GM18499 (cell line): ENCODE results near the gene ADNP2.

ENCODE experiments used
- ATAC-seq: cut with Tn5 transposase; IDR thresholded peaks from one replicate; pipeline ENCODE4 v1.9.1; 2021; ENCODE audit warnings: moderate number of reproducible peaks; ENCODE audit not compliant: insufficient read depth, unreplicated experiment

ADNP2 gene

DNA sequence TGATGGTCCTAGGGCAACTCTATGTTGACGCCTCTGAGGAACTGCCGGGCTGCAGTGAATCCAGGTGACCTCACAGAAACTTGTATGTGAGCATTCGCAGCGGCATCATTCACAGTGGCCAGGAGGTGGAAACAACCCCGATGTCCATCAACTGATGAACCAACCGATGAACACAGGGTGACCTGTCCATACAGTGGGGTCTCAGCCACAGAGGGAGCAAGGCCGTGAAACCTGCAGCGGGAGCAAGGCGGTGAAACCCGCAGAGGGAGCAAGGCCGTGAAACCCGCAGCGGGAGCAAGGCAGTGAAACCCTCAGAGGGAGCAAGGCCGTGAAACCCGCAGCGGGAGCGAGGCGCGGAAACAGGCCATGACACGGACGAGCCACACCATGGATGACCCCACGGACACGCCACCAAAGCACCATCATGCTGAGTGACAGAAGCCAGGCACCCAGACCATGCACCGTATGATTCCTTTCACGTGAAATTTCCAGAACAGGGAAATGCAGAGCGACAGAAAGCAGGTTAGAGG lies 75.2 kb downstream of the ADNP2 start:
- ATAC-seq = no peak

DNA sequence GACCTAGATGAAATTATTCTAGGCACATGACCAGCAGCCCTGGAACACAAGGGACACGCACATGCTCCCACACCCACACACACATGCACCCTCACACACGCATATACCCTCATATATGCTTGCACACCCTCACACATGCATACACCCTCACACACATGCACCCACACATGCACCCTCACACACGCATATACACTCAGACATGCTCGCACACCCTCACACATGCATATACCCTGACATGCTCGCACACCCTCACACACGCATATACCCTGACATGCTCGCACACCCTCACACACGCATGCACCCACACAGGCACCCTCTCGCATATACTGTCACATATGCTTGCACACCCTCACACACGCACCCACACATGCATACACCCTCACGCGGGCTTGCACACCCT lies 76.5 kb downstream of the ADNP2 start:
- ATAC-seq = no peak

DNA sequence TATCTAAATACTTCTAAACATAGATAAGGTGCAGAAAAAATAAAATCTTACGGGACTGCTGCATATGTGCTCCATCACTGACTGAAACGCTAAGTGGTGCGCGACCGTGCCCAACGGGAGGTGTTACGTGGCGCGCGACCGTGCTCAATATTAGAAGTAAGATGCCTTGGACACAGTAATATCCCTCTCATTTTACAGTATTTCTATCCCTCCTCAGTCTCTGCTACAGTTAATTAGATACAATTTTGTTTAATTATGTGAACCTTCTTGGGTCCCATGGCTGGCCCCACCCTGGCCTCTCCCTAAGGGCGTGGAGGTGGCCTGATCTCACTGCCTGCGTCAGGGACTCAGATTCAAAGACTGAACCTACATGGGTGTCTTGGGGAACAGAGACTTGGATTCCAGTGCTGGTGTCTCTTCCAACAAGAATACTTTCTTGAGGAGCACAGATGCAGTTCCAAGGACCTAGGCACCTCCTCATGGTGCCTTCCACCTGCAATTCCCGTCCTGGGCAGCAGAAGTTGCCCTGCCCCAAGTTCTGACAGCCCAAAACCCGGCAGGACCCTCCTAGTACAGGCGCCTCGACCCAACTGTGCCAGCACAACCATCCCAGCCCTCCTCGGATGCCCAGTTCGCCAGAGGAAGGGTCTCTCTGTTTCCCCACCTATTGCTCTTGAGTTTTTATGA lies 79.0 kb downstream of the ADNP2 start:
- ATAC-seq = no peak

DNA sequence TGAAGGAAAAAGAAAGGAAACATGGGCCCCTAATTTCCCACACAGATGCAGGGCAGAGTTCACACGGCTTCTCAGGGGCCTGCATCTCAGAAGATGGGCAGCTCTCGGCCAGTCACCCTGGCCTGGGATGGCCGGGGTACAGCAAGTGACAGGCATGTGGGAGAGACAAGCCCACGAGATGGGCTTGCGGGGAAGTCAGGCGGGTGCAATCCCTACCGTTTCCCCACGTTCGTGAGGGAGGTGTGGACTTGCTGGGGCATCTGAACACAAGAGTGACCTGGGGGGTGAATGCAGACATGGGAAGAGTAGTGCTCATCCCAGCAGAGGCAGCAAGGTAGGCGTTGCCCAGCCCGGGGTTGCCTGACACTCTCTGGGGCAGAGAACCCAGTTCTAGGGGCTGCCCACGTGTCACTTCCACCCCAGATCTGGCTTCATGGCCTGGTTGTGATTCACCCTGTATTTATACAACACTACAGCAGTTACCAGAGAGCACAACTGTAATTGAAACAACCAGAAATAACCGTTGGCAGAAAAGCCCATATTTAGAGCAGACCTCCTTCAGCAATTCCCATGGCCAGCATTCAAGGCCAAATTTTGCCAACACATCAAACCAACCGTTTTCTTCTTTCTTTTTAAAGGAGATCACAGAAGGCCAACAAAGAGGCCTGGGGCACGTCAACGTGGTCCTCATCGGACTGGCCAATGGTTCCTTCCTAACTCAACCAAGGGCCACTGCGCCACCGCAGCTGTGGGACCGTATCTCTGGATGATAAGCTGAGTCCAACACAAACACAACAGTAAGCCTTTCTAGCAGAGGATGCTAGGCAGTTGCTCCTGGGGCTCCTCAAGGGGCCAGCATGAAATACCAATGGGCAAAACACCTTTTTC lies 79.8 kb downstream of the ADNP2 start:
- no peak for ATAC-seq

DNA sequence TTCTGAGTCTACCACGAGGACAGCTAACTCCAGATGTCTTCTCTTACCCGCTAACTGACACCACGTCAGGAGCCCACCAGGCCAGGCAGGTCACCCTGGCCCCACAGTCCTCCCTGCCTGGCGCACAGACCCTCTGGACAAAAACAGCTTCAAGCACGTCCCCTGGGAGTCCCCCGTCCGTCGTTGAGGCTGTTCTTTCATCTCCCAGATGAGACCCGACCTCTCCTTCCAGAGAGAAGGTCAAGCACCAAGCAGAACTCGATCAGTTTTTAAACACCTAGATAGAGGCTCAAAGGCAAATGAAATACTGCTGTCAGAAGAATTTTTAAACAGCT lies 80.4 kb downstream of the ADNP2 start:
- no peak for ATAC-seq
